Gastrocnemius medialis (tissue), 4 donors: Measurements from ENCODE around the gene VPS8.

ENCODE experiments used
- POLR2A ChIP-seq, 2 donors: fragments of 450-650 bp; IDR thresholded peaks; one replicate each; pipeline ENCODE4 v1.6.1; 2017; ENCODE audit warnings: antibody characterized with exemption in 2 of 2, mild to moderate bottlenecking in 2 of 2, moderate library complexity in 2 of 2
- TF ChIP-seq, protein P1 (sequence below), 5 experiments: fragments of 450-650 bp in 3 of 5; fragments of 200-600 bp in 2 of 5; sonication (generic) in 2 of 5; IDR thresholded peaks in 4 of 5; conservative IDR thresholded peaks in 1 of 5; 1 replicate in 4 of 5; 2 replicates in 1 of 5; pipeline ENCODE4 v1.5.1; 2016 to 2019; ENCODE audit warnings: antibody characterized with exemption in 5 of 5, mild to moderate bottlenecking in 3 of 5, moderate library complexity in 3 of 5

DNA sequence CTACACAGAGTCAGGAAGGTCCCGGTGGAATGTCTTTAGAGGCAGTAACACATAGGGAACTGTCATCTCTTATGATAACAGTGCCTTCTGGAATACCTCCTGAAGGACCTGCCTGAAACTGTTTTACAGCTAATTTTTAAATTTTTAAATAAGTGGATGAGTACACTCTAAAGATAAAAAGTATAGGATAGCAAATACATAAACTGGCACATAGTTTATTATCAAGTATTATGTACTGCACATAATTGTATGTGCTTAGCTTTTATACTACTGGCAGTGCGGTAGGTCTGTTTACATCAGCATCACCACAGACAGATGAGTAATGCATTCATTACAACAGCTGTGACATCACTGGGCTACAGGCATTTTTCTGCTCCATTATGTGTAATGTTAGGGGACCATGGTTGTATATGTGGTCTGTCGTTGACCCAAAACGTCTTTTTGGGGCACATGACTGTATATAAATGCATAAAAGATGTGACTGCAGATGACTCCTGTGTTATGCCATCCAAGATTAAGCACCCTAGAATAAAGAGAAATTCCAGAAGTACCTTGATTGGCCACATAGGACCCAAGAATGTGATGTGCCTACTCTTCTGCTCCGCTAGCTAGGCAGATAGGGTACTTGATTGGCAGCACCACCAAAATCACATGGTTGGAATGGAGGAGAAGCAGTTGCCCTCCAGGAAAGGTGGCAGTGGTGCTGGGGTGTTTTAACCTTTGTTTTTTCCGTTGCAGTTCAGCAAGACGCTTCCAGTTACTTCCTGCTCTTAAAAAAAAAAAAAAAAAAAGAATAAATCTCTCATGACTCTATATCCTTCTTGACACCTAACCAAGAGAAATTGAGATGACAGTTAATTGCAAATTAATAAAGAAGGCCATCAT lies 3.3 kb downstream of the VPS8 start:
- TF ChIP-seq, protein P1, sequence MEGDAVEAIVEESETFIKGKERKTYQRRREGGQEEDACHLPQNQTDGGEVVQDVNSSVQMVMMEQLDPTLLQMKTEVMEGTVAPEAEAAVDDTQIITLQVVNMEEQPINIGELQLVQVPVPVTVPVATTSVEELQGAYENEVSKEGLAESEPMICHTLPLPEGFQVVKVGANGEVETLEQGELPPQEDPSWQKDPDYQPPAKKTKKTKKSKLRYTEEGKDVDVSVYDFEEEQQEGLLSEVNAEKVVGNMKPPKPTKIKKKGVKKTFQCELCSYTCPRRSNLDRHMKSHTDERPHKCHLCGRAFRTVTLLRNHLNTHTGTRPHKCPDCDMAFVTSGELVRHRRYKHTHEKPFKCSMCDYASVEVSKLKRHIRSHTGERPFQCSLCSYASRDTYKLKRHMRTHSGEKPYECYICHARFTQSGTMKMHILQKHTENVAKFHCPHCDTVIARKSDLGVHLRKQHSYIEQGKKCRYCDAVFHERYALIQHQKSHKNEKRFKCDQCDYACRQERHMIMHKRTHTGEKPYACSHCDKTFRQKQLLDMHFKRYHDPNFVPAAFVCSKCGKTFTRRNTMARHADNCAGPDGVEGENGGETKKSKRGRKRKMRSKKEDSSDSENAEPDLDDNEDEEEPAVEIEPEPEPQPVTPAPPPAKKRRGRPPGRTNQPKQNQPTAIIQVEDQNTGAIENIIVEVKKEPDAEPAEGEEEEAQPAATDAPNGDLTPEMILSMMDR (IDR thresholded peaks at IDR 0.05 in 4 of 5, conservative IDR thresholded peaks at IDR 0.05 in 1 of 5), result no peak
- no peak for TF ChIP-seq POLR2A (IDR thresholded peaks at IDR 0.05)
